Activated T-helper 17 cell treated with anti-CD3 and anti-CD28 coated beads, Interleukin-2, amount 50 U/mL, for 72 hours (primary cell): ENCODE data around the gene RFPL3. TPM values are rescaled to one million over a fixed set of nuclear protein-coding genes. Genes with fewer than 3 reads are reported as not detected.

Experiments used
- ATAC-seq: fragments of 150-1000 bp; cut with Tn5 transposase; replicated peaks from 2 replicates; pipeline ENCODE4 v1.10.0; 2021; ENCODE audit warnings: mild to moderate bottlenecking, moderate library complexity
- H3K27ac Mint-ChIP-seq: one replicate; pipeline ENCODE4 v1.8.0; 2022; ENCODE audit warnings: mixed read lengths
- H3K27me3 Mint-ChIP-seq: one replicate; pipeline ENCODE4 v1.8.0; 2022; ENCODE audit warnings: mixed read lengths
- H3K36me3 Mint-ChIP-seq: one replicate; pipeline ENCODE4 v1.8.0; 2022; ENCODE audit warnings: low read depth, mild to moderate bottlenecking, mixed read lengths
- H3K4me1 Mint-ChIP-seq: one replicate; pipeline ENCODE4 v1.8.0; 2022; ENCODE audit warnings: mixed read lengths
- H3K4me3 Mint-ChIP-seq: one replicate; pipeline ENCODE4 v1.8.0; 2022; ENCODE audit warnings: mild to moderate bottlenecking, mixed read lengths
- H3K9me3 Mint-ChIP-seq: one replicate; pipeline ENCODE4 v1.8.0; 2022; ENCODE audit warnings: mixed read lengths
- total RNA-seq, 2 donors: library from RNA; stranded (reverse); gene quantifications; one replicate each; pipeline ENCODE4 v1.2.3, GENCODE V29; 2022

The RFPL3 gene
- total RNA-seq, 2 donors from 2014 or later: not detected

GRCh38 chr22:32401486-32401885, 43.8 kb downstream of the RFPL3 start:
- H3K27me3 Mint-ChIP-seq: no peaks in the 10 kb centered on the region
- ATAC-seq: no peak
- no peaks in the 10 kb centered on the region for H3K9me3 Mint-ChIP-seq
- no peak overlapping the region for H3K27ac Mint-ChIP-seq
- H3K36me3 Mint-ChIP-seq: peaks cover 100% of the 10 kb centered on the region
- no peaks in the 10 kb centered on the region for H3K4me1 Mint-ChIP-seq
- H3K4me3 Mint-ChIP-seq: no peak overlapping the region

- ATAC-seq: no peak
- Mint-ChIP-seq H3K36me3 (peaks cover 100% of the 10 kb centered on the region), H3K9me3 (no peaks in the 10 kb centered on the region), H3K4me3 (no peak overlapping the region), H3K27ac (no peak overlapping the region), H3K4me1 (peaks cover 11% of the 10 kb centered on the region), H3K27me3 (no peaks in the 10 kb centered on the region)
These were observed 46.4 kb downstream of the RFPL3 start for GRCh38 chr22:32404021-32404420.

- H3K4me3 Mint-ChIP-seq: no peak overlapping the region
- H3K36me3 Mint-ChIP-seq: peaks cover 83% of the 10 kb centered on the region
- H3K27me3 Mint-ChIP-seq: no peaks in the 10 kb centered on the region
- no peaks in the 10 kb centered on the region for H3K9me3 Mint-ChIP-seq
- H3K27ac Mint-ChIP-seq: peak overlapping the region; percentile 9
- peaks cover 22% of the 10 kb centered on the region for H3K4me1 Mint-ChIP-seq
- ATAC-seq: no peak
These were observed 49.6 kb downstream of the RFPL3 start for GRCh38 chr22:32407312-32407711.

DNA sequence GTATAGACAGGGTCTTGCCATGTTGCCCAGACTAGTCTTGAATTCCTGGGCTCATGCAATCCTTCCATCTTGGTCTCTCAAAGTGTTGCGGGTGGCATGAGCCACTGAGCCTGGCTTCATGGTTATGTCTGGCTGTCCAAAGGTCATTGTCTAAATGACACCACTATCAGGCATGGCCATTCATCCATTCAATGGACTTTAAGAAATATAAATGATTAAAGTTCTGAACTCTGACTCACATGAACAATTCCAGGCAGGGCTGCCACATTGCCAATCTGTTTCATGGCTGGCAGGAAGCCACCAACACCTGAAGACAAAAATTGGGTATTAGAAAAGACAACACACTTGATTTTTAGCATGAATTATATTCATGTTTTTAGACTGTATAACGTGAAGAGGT, 50.3 kb downstream of the RFPL3 start:
- no peaks in the 10 kb centered on the region for H3K27me3 Mint-ChIP-seq
- no peaks in the 10 kb centered on the region for H3K9me3 Mint-ChIP-seq
- no peak overlapping the region for H3K4me3 Mint-ChIP-seq
- H3K4me1 Mint-ChIP-seq: peaks cover 22% of the 10 kb centered on the region
- ATAC-seq: no peak
- H3K27ac Mint-ChIP-seq: peak overlapping the region; percentile 30
- H3K36me3 Mint-ChIP-seq: peaks cover 78% of the 10 kb centered on the region

DNA sequence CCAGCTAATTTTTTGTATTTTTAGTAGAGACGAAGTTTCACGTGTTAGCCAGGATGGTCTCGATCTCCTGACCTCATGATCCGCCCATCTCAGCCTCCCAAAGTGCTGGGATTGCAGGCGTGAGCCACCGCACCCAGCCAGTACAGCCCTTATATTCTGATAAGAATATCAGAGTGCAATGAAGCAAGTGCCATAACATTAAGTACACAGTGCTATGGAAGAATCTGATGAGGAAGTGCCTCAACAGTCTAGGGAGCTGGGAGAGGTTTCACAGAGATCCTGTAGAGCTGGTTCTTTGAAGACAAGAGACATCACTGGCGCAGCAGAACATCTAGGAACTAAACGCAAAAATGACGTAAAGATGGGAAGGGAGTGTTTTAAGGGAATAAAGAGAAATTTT, 52.3 kb downstream of the RFPL3 start:
- no peak overlapping the region for H3K27ac Mint-ChIP-seq
- no peaks in the 10 kb centered on the region for H3K27me3 Mint-ChIP-seq
- H3K4me3 Mint-ChIP-seq: peak overlapping the region; percentile 92
- no peak for ATAC-seq
- H3K9me3 Mint-ChIP-seq: no peaks in the 10 kb centered on the region
- H3K36me3 Mint-ChIP-seq: peaks cover 58% of the 10 kb centered on the region
- H3K4me1 Mint-ChIP-seq: peaks cover 22% of the 10 kb centered on the region

DNA sequence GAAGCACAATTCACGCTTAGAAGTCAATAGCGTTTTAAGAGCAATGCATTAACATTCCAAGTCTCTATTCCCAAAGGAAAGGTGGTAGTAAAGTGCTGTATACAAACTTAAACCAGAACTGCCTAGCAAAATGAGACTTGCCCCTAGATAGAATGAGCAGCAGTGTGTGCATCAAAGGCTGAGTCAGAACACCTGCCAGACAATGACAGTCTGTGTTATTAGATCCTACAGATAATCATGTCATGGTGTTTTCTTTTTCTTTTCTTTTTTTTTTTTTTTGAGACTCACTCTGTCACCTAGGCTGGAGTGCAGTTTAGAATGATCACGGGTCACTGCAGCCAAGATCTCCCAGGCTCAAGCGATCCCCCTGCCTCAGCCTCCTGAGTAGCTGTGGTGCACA, 52.8 kb downstream of the RFPL3 start:
- Mint-ChIP-seq H3K36me3 (peaks cover 53% of the 10 kb centered on the region), H3K4me1 (peaks cover 22% of the 10 kb centered on the region), H3K9me3 (no peaks in the 10 kb centered on the region), H3K27ac (peak overlapping the region; percentile 96), H3K27me3 (no peaks in the 10 kb centered on the region), H3K4me3 (peak overlapping the region; percentile 92)
- no peak for ATAC-seq

Other genes with a start within 250 kb of the RFPL3 start
- not detected for gene C22orf42, start 198.6 kb upstream of the RFPL3 start, total RNA-seq
- under 1 TPM; 0.24 to 0.30 TPM for gene RFPL2, start 152.8 kb upstream of the RFPL3 start, total RNA-seq
- gene SLC5A4, start 102.5 kb upstream of the RFPL3 start, total RNA-seq: not detected
- 10 to 100 TPM; 52.3 to 92.2 TPM for gene RTCB, start 54.4 kb downstream of the RFPL3 start, total RNA-seq
- gene BPIFC, start 106.6 kb downstream of the RFPL3 start, total RNA-seq: not detected
- gene FBXO7, start 116.9 kb downstream of the RFPL3 start, total RNA-seq: 10 to 100 TPM; 76.4 to 79.8 TPM